HCT116 (cell line): ENCODE data around the gene SKP2. TPM values are rescaled to one million over a fixed set of nuclear protein-coding genes. Genes with fewer than 3 reads are reported as not detected.

Experiments
- ATAC-seq: fragments of 200-7000 bp; cut with Tn5 transposase; 2 replicates; pipeline ENCODE4 v1.9.1; 2020; ENCODE audit warnings: mild to moderate bottlenecking, moderate library complexity
- BruUV-seq: library from RNA; stranded (reverse); fragments of 400-500 nt; replicated peaks from 2 replicates; lab custom pipeline; 2021; lab: Mats Ljungman, UMichigan
- CTCF ChIA-PET: fragments of 300-600 bp; sonication (Branson Sonifier 250); formaldehyde crosslinking; loops from one replicate; lab custom pipeline; 2021; ENCODE audit warnings: antibody characterized with exemption; lab: Charles Lee
- POLR2A ChIA-PET: fragments of 300-600, 350-600 bp; sonication (Branson Sonifier 250); formaldehyde crosslinking; loops from one replicate; lab custom pipeline; 2021; ENCODE audit warnings: antibody characterized with exemption; lab: Charles Lee
- RAD21 ChIA-PET, 2 experiments: fragments of 300-600 bp; sonication (Branson Sonifier 250); formaldehyde crosslinking; loops; one replicate each; lab custom pipeline; 2023; ENCODE audit warnings: low total read pairs in 2 of 2; ENCODE audit not compliant: uncharacterized antibody in 2 of 2, unreplicated experiment in 2 of 2, low non-redundant PET in 1 of 2; lab: Charles Lee
- DNase-seq: peaks from one replicate; pipeline ENCODE4 v3.0.0-alpha.2; 2010; ENCODE audit warnings: low read depth, low spot score
- H2AFZ ChIP-seq: fragments of 200-600 bp; shearing (Covaris generic), sonication (generic); 2 replicates; pipeline ENCODE4 v1.6.1; 2017; ENCODE audit warnings: low read depth, mixed run types, mixed read lengths, antibody characterized with exemption, low read length; ENCODE audit not compliant: poor library complexity, severe bottlenecking
- H3K27ac ChIP-seq: 2 replicates; pipeline ENCODE4 v1.5.1; 2012; ENCODE audit warnings: low read depth, low read length
- H3K27me3 ChIP-seq: fragments of 200-600 bp; sonication (generic); 2 replicates; pipeline ENCODE4 v1.6.1; 2016; ENCODE audit warnings: mixed run types, low read length, mixed read lengths; ENCODE audit not compliant: insufficient read depth
- H3K36me3 ChIP-seq, 2 experiments: fragments of 200-500 bp in 1 of 2; fragments of 200-600 bp in 1 of 2; sonication (Bioruptor generic) in 1 of 2; sonication (generic) in 1 of 2; 2 replicates each; pipeline versions ENCODE4 v1.5.1 to v1.6.1; 2014 to 2016; ENCODE audit warnings: low read length in 2 of 2, inconsistent platforms in 1 of 2, mixed read lengths in 1 of 2, mixed run types in 1 of 2; ENCODE audit not compliant: insufficient read depth in 2 of 2, control insufficient read depth in 1 of 2
- H3K4me1 ChIP-seq, 2 experiments: fragments of 200-600 bp in 1 of 2; sonication (generic) in 1 of 2; 2 replicates each; pipeline versions ENCODE4 v1.5.1 to v1.6.1; 2012 to 2017; ENCODE audit warnings: low read length in 2 of 2, inconsistent platforms in 1 of 2, mild to moderate bottlenecking in 1 of 2, mixed read lengths in 1 of 2, mixed run types in 1 of 2, moderate library complexity in 1 of 2; ENCODE audit not compliant: insufficient read depth in 2 of 2, control insufficient read depth in 1 of 2
- H3K4me2 ChIP-seq: fragments of 200-600 bp; sonication (generic); 2 replicates; pipeline ENCODE4 v1.6.1; 2017; ENCODE audit warnings: mixed run types, low read length, mixed read lengths
- H3K4me3 ChIP-seq, 2 experiments: fragments of 200-600 bp in 1 of 2; sonication (generic) in 1 of 2; replicated peaks in 1 of 2; 2 replicates each; pipeline ENCODE4 v1.5.1; 2011 to 2016; ENCODE audit warnings: low read length in 2 of 2, control low read depth in 1 of 2, low read depth in 1 of 2, mild to moderate bottlenecking in 1 of 2, mixed read lengths in 1 of 2, mixed run types in 1 of 2
- H3K79me2 ChIP-seq: fragments of 200-600 bp; sonication (generic); 2 replicates; pipeline ENCODE4 v1.6.1; 2017; ENCODE audit warnings: mild to moderate bottlenecking, mixed run types, low read length, moderate library complexity, mixed read lengths; ENCODE audit not compliant: insufficient read depth
- H3K9ac ChIP-seq: fragments of 200-600 bp; sonication (generic); 2 replicates; pipeline ENCODE4 v1.6.1; 2016; ENCODE audit warnings: low read length, mixed read lengths
- H3K9me2 ChIP-seq: fragments of 200-600 bp; sonication (generic), shearing (Covaris generic); 2 replicates; pipeline ENCODE4 v1.6.1; 2017; ENCODE audit warnings: mixed run types, mild to moderate bottlenecking, moderate library complexity; ENCODE audit not compliant: insufficient read depth
- H3K9me3 ChIP-seq, 2 experiments: fragments of 200-500 bp in 1 of 2; fragments of 200-600 bp in 1 of 2; sonication (Bioruptor generic) in 1 of 2; sonication (generic) in 1 of 2; 2 replicates each; pipeline ENCODE4 v1.6.1; 2014 to 2017; ENCODE audit warnings: low read length in 2 of 2, mixed read lengths in 2 of 2, inconsistent platforms in 1 of 2, low read depth in 1 of 2, mild to moderate bottlenecking in 1 of 2, mixed run types in 1 of 2, moderate library complexity in 1 of 2; ENCODE audit not compliant: control insufficient read depth in 1 of 2, insufficient read depth in 1 of 2
- H4K20me1 ChIP-seq: fragments of 200-600 bp; sonication (generic), shearing (Covaris generic); 2 replicates; pipeline ENCODE4 v1.6.1; 2017; ENCODE audit warnings: mixed run types, mild to moderate bottlenecking, moderate library complexity; ENCODE audit not compliant: insufficient read depth
- CBX3 ChIP-seq: IDR thresholded peaks from 2 replicates; pipeline ENCODE4 v1.6.1; 2012; ENCODE audit warnings: low read depth
- CEBPB ChIP-seq: IDR thresholded peaks from 2 replicates; pipeline ENCODE4 v1.6.1; 2012; ENCODE audit warnings: low read depth
- EZH2 ChIP-seq: fragments of 200-600 bp; sonication (generic); IDR thresholded peaks from 2 replicates; pipeline ENCODE4 v1.6.1; 2017; ENCODE audit warnings: antibody characterized with exemption, mixed run types
- EZH2phosphoT487 ChIP-seq: fragments of 200-600 bp; IDR thresholded peaks from 2 replicates; pipeline ENCODE4 v1.6.1; 2018; ENCODE audit warnings: antibody characterized with exemption, borderline replicate concordance
- POLR2A ChIP-seq: IDR thresholded peaks from 2 replicates; pipeline ENCODE4 v1.7.0; 2011; ENCODE audit warnings: borderline replicate concordance; ENCODE audit not compliant: insufficient read depth, insufficient read length; ENCODE audit errors: extremely low read depth
- RAD21 ChIP-seq: IDR thresholded peaks from 2 replicates; pipeline ENCODE4 v1.6.1; 2012; ENCODE audit warnings: low read depth, mild to moderate bottlenecking
- SIN3A ChIP-seq: IDR thresholded peaks from 2 replicates; pipeline ENCODE4 v1.6.1; 2012; ENCODE audit warnings: low read depth
- SP1 ChIP-seq: IDR thresholded peaks from 2 replicates; pipeline ENCODE4 v1.6.1; 2012; ENCODE audit warnings: low read depth
- TCF7L2 ChIP-seq: IDR thresholded peaks from 2 replicates; pipeline ENCODE4 v1.7.0; 2011; ENCODE audit warnings: borderline replicate concordance, inconsistent platforms; ENCODE audit not compliant: insufficient read depth, insufficient read length; ENCODE audit errors: extremely low read depth
- YY1 ChIP-seq: IDR thresholded peaks from 2 replicates; pipeline ENCODE4 v1.6.1; 2011; ENCODE audit warnings: low read length, low read depth, moderate library complexity, mild to moderate bottlenecking; ENCODE audit not compliant: insufficient replicate concordance; ENCODE audit errors: extremely low read depth
- ZFX ChIP-seq: fragments of 450-650 bp; IDR thresholded peaks from 2 replicates; pipeline ENCODE4 v1.6.1; 2017
- ZNF274 ChIP-seq: fragments of 200-500 bp; sonication (Bioruptor generic); IDR thresholded peaks from 2 replicates; pipeline ENCODE4 v1.6.1; 2014; ENCODE audit warnings: mild to moderate bottlenecking, low read depth, low read length, inconsistent platforms
- intact Hi-C: fragments of 100-400 bp; cut with micrococcal nuclease; formaldehyde crosslinking; loops from 2 replicates; pipeline ENCODE4 v1.10.0; 2022
- total RNA-seq: library from RNA; stranded (reverse); gene quantifications from one replicate; pipeline ENCODE4 v1.2.1, GENCODE V29; 2021; ENCODE audit not compliant: unreplicated experiment
- TF ChIP-seq, protein P1 (sequence below): IDR thresholded peaks from 2 replicates; pipeline ENCODE4 v1.6.1; 2011; ENCODE audit warnings: mild to moderate bottlenecking, low read length, moderate library complexity; ENCODE audit not compliant: insufficient replicate concordance; ENCODE audit errors: extremely low read depth
- TF ChIP-seq, protein P2 (sequence below): IDR thresholded peaks from 2 replicates; pipeline ENCODE4 v1.6.1; 2012; ENCODE audit warnings: low read depth

SKP2 gene
- total RNA-seq, 1 experiment from 2014 or later, result 44.3 TPM

GRCh38 chr5:36164461-36164860 is 12.6 kb downstream of the SKP2 start:
- Histone ChIP-seq H2AFZ (no peak overlapping the region), H3K27me3 (no peaks in the 10 kb centered on the region), H3K9me3 (no peaks in the 10 kb centered on the region), H3K9me2 (no peaks in the 10 kb centered on the region), H3K79me2 (peaks cover 72% of the 10 kb centered on the region), H3K36me3 (peaks cover 32 to 42% of the 10 kb centered on the region in 2 experiments), H3K4me3 (no peak overlapping the region), H3K27ac (no peak overlapping the region), H4K20me1 (no peaks in the 10 kb centered on the region; the same call in 1 of the 2 replicates), H3K4me2 (no peak overlapping the region), H3K9ac (no peak overlapping the region), H3K4me1 (no peaks in the 10 kb centered on the region)
- no TSS peak for BruUV-seq
- DNase-seq (no peak), ATAC-seq (no peak)
- ChIA-PET POLR2A (no interaction called here), RAD21 (no interaction called here), CTCF (no interaction called here)
- TF ChIP-seq SP1, result no peak
- intact Hi-C loops, result no loop called here

GRCh38 chr5:36168737-36169136 is 16.8 kb downstream of the SKP2 start:
- intact Hi-C loops, result no loop called here
- H4K20me1 ChIP-seq, result no peaks in the 10 kb centered on the region
- H3K4me2 ChIP-seq, result no peak overlapping the region
- ATAC-seq, result no peak
- H3K36me3 ChIP-seq, result peaks cover 45 to 48% of the 10 kb centered on the region in 2 experiments
- no peaks in the 10 kb centered on the region for H3K4me1 ChIP-seq
- POLR2A ChIA-PET, result no interaction called here
- H3K79me2 ChIP-seq, result peaks cover 30% of the 10 kb centered on the region
- H3K27me3 ChIP-seq, result no peaks in the 10 kb centered on the region
- TF ChIP-seq, protein P1, sequence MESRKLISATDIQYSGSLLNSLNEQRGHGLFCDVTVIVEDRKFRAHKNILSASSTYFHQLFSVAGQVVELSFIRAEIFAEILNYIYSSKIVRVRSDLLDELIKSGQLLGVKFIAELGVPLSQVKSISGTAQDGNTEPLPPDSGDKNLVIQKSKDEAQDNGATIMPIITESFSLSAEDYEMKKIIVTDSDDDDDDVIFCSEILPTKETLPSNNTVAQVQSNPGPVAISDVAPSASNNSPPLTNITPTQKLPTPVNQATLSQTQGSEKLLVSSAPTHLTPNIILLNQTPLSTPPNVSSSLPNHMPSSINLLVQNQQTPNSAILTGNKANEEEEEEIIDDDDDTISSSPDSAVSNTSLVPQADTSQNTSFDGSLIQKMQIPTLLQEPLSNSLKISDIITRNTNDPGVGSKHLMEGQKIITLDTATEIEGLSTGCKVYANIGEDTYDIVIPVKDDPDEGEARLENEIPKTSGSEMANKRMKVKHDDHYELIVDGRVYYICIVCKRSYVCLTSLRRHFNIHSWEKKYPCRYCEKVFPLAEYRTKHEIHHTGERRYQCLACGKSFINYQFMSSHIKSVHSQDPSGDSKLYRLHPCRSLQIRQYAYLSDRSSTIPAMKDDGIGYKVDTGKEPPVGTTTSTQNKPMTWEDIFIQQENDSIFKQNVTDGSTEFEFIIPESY, result no peak
- TF ChIP-seq ZFX, result no peak
- no peak for TF ChIP-seq EZH2
- no peak for TF ChIP-seq EZH2phosphoT487
- no peak for TF ChIP-seq RAD21
- no peak for TF ChIP-seq SP1
- TF ChIP-seq CEBPB, result no peak
- TF ChIP-seq CBX3, result no peak
- no peak for TF ChIP-seq POLR2A
- TF ChIP-seq SIN3A, result no peak
- no peak for TF ChIP-seq YY1
- TF ChIP-seq, protein P2, sequence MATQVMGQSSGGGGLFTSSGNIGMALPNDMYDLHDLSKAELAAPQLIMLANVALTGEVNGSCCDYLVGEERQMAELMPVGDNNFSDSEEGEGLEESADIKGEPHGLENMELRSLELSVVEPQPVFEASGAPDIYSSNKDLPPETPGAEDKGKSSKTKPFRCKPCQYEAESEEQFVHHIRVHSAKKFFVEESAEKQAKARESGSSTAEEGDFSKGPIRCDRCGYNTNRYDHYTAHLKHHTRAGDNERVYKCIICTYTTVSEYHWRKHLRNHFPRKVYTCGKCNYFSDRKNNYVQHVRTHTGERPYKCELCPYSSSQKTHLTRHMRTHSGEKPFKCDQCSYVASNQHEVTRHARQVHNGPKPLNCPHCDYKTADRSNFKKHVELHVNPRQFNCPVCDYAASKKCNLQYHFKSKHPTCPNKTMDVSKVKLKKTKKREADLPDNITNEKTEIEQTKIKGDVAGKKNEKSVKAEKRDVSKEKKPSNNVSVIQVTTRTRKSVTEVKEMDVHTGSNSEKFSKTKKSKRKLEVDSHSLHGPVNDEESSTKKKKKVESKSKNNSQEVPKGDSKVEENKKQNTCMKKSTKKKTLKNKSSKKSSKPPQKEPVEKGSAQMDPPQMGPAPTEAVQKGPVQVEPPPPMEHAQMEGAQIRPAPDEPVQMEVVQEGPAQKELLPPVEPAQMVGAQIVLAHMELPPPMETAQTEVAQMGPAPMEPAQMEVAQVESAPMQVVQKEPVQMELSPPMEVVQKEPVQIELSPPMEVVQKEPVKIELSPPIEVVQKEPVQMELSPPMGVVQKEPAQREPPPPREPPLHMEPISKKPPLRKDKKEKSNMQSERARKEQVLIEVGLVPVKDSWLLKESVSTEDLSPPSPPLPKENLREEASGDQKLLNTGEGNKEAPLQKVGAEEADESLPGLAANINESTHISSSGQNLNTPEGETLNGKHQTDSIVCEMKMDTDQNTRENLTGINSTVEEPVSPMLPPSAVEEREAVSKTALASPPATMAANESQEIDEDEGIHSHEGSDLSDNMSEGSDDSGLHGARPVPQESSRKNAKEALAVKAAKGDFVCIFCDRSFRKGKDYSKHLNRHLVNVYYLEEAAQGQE, result no peak
- no peak for TF ChIP-seq ZNF274
- TF ChIP-seq TCF7L2, result no peak
- TF ChIP-seq, all 23 proteins: peak for 0
- BruUV-seq, result no TSS peak
- RAD21 ChIA-PET, result no interaction called here
- no peak for DNase-seq
- Histone ChIP-seq H2AFZ (no peak overlapping the region), H3K9ac (no peak overlapping the region), H3K9me2 (no peaks in the 10 kb centered on the region), H3K4me3 (no peak overlapping the region), H3K9me3 (no peaks in the 10 kb centered on the region), H3K27ac (no peak overlapping the region)
- CTCF ChIA-PET, result interaction anchor here (1.0 kb wide), 1 partner anchor 10 kb away, joined by 3 read pairs; no protein-coding TSS in a partner anchor
